Duodenal mucosa (tissue), 2 donors: ENCODE measurements around the gene TLL1.

Experiments
- H3K27ac ChIP-seq: one replicate; pipeline ENCODE4 v1.7.0; 2013; ENCODE audit warnings: low read depth, low read length
- H3K27me3 ChIP-seq, 2 donors: one replicate each; pipeline ENCODE4 v1.7.0; 2013; ENCODE audit warnings: low read length in 2 of 2, control low read depth in 1 of 2; ENCODE audit not compliant: insufficient read depth in 2 of 2, control insufficient read depth in 1 of 2
- H3K36me3 ChIP-seq, 2 donors: one replicate each; pipeline ENCODE4 v1.7.0; 2013; ENCODE audit warnings: low read length in 2 of 2, control low read depth in 1 of 2; ENCODE audit not compliant: insufficient read depth in 2 of 2, control insufficient read depth in 1 of 2
- H3K4me1 ChIP-seq, 2 donors: one replicate each; pipeline ENCODE4 v1.7.0; 2013; ENCODE audit warnings: low read length in 2 of 2, control low read depth in 1 of 2; ENCODE audit not compliant: insufficient read depth in 2 of 2, control insufficient read depth in 1 of 2
- H3K4me3 ChIP-seq, 2 donors: one replicate each; pipeline ENCODE4 v1.7.0; 2013; ENCODE audit warnings: low read length in 2 of 2, low read depth in 1 of 2
- H3K9ac ChIP-seq, 2 donors: one replicate each; pipeline ENCODE4 v1.7.0; 2013; ENCODE audit warnings: low read length in 2 of 2, low read depth in 1 of 2
- H3K9me3 ChIP-seq, 2 donors: one replicate each; pipeline ENCODE4 v1.7.0; 2013; ENCODE audit warnings: low read length in 2 of 2, control low read depth in 1 of 2; ENCODE audit not compliant: control insufficient read depth in 1 of 2

The TLL1 gene

GRCh38 chr4:165967486-165967885, 94.4 kb downstream of the TLL1 start:
- peaks cover 3 to 5% of the 10 kb centered on the region in 2 donors for H3K9me3 ChIP-seq
- H3K4me1 ChIP-seq, result peaks cover 9% of the 10 kb centered on the region in 2 donors
- no peaks in the 10 kb centered on the region for H3K27me3 ChIP-seq

GRCh38 chr4:165970703-165971420, 97.8 kb downstream of the TLL1 start:
- H3K27me3 ChIP-seq, result no peaks in the 10 kb centered on the region
- no peak overlapping the region for H3K9ac ChIP-seq
- H3K4me3 ChIP-seq, result no peak overlapping the region
- no peaks in the 10 kb centered on the region for H3K36me3 ChIP-seq
- H3K9me3 ChIP-seq, result peaks cover 3 to 5% of the 10 kb centered on the region in 2 donors
- peaks cover 9% of the 10 kb centered on the region in 2 donors for H3K4me1 ChIP-seq
- H3K27ac ChIP-seq, result no peak overlapping the region

More at GRCh38 chr4:165967486-165967885, 94.4 kb downstream of the TLL1 start:
- Histone ChIP-seq H3K9ac (no peak overlapping the region), H3K4me3 (no peak overlapping the region), H3K27ac (no peak overlapping the region), H3K36me3 (no peaks in the 10 kb centered on the region)

- H3K4me1 ChIP-seq, result peaks cover 9% of the 10 kb centered on the region in 2 donors
- no peaks in the 10 kb centered on the region for H3K27me3 ChIP-seq
- H3K9me3 ChIP-seq, result peaks cover 0 to 2% of the 10 kb centered on the region in 2 donors
- H3K9ac ChIP-seq, result no peak overlapping the region
- H3K36me3 ChIP-seq, result no peaks in the 10 kb centered on the region
- no peak overlapping the region for H3K4me3 ChIP-seq
- no peak overlapping the region for H3K27ac ChIP-seq
These were observed 98.4 kb downstream of the TLL1 start for GRCh38 chr4:165971446-165971845.

GRCh38 chr4:165971933-165972332, 98.9 kb downstream of the TLL1 start:
- no peaks in the 10 kb centered on the region for H3K27me3 ChIP-seq
- H3K27ac ChIP-seq, result no peak overlapping the region
- peaks cover 9% of the 10 kb centered on the region in 2 donors for H3K4me1 ChIP-seq
- H3K36me3 ChIP-seq, result no peaks in the 10 kb centered on the region
- no peak overlapping the region for H3K4me3 ChIP-seq
- no peak overlapping the region for H3K9ac ChIP-seq
- no peaks in the 10 kb centered on the region for H3K9me3 ChIP-seq

GRCh38 chr4:165972747-165973146, 99.7 kb downstream of the TLL1 start:
- no peak overlapping the region for H3K9ac ChIP-seq

GRCh38 chr4:165982934-165983333, 109.9 kb downstream of the TLL1 start:
- H3K27me3 ChIP-seq, result no peaks in the 10 kb centered on the region
- no peaks in the 10 kb centered on the region for H3K9me3 ChIP-seq
- H3K4me1 ChIP-seq, result no peaks in the 10 kb centered on the region
- no peak overlapping the region for H3K27ac ChIP-seq
- no peak overlapping the region for H3K9ac ChIP-seq
- no peaks in the 10 kb centered on the region for H3K36me3 ChIP-seq
- no peak overlapping the region for H3K4me3 ChIP-seq

More at GRCh38 chr4:165972747-165973146, 99.7 kb downstream of the TLL1 start:
- H3K36me3 ChIP-seq, result no peaks in the 10 kb centered on the region
- no peaks in the 10 kb centered on the region for H3K9me3 ChIP-seq
- H3K4me1 ChIP-seq, result peaks cover 9% of the 10 kb centered on the region in 2 donors
- H3K27ac ChIP-seq, result no peak overlapping the region
- H3K4me3 ChIP-seq, result no peak overlapping the region
- no peaks in the 10 kb centered on the region for H3K27me3 ChIP-seq

- H3K36me3 ChIP-seq, result no peaks in the 10 kb centered on the region
- no peak overlapping the region for H3K27ac ChIP-seq
- H3K9ac ChIP-seq, result no peak overlapping the region
- H3K27me3 ChIP-seq, result no peaks in the 10 kb centered on the region
- H3K4me1 ChIP-seq, result no peaks in the 10 kb centered on the region
- no peaks in the 10 kb centered on the region for H3K9me3 ChIP-seq
- no peak overlapping the region for H3K4me3 ChIP-seq
These were observed 114.1 kb downstream of the TLL1 start for GRCh38 chr4:165986956-165987698.

- Histone ChIP-seq H3K4me1 (no peaks in the 10 kb centered on the region), H3K4me3 (no peak overlapping the region), H3K27ac (no peak overlapping the region), H3K36me3 (no peaks in the 10 kb centered on the region), H3K9me3 (no peaks in the 10 kb centered on the region), H3K9ac (no peak overlapping the region), H3K27me3 (no peaks in the 10 kb centered on the region)
These were observed 118.5 kb downstream of the TLL1 start for GRCh38 chr4:165991325-165992180.

- H3K4me1 ChIP-seq, result no peaks in the 10 kb centered on the region
- no peak overlapping the region for H3K4me3 ChIP-seq
- H3K27ac ChIP-seq, result no peak overlapping the region
- no peaks in the 10 kb centered on the region for H3K9me3 ChIP-seq
- no peaks in the 10 kb centered on the region for H3K36me3 ChIP-seq
- no peak overlapping the region for H3K9ac ChIP-seq
- no peaks in the 10 kb centered on the region for H3K27me3 ChIP-seq
These were observed 119.2 kb downstream of the TLL1 start for GRCh38 chr4:165992283-165992682.

- no peaks in the 10 kb centered on the region for H3K27me3 ChIP-seq
- no peaks in the 10 kb centered on the region for H3K4me1 ChIP-seq
- H3K4me3 ChIP-seq, result no peak overlapping the region
- no peaks in the 10 kb centered on the region for H3K36me3 ChIP-seq
- no peak overlapping the region for H3K27ac ChIP-seq
- no peaks in the 10 kb centered on the region for H3K9me3 ChIP-seq
- H3K9ac ChIP-seq, result no peak overlapping the region
These were observed 121.7 kb downstream of the TLL1 start for GRCh38 chr4:165994701-165995100.
